GM12878 (cell line): ENCODE data around the gene FBXO7.

Experiments used
- BHLHE40 ChIP-seq, 2 experiments: fragments of 450-650 bp in 1 of 2; IDR thresholded peaks; 2 replicates each; pipeline ENCODE4 v1.6.1; 2011 to 2017; ENCODE audit warnings: low read depth in 2 of 2, borderline replicate concordance in 1 of 2, improper control_type of control experiment in 1 of 2, low read length in 1 of 2, mild to moderate bottlenecking in 1 of 2
- CREB1 ChIP-seq: IDR thresholded peaks from 2 replicates; pipeline ENCODE4 v1.6.1; 2012; ENCODE audit warnings: low read depth, mild to moderate bottlenecking, inconsistent platforms
- EZH2 ChIP-seq: IDR thresholded peaks from 2 replicates; pipeline ENCODE4 v1.6.1; 2012; ENCODE audit warnings: low read depth, mild to moderate bottlenecking, control low read depth, inconsistent platforms, low read length, borderline replicate concordance; ENCODE audit not compliant: control insufficient read depth
- YY1 ChIP-seq: IDR thresholded peaks from 2 replicates; pipeline ENCODE4 v1.6.1; 2011; ENCODE audit warnings: low read depth, mild to moderate bottlenecking, low read length
- TF ChIP-seq, protein P1 (sequence below), 3 experiments: IDR thresholded peaks in 2 of 3; conservative IDR thresholded peaks in 1 of 3; 2 replicates each; pipeline ENCODE4 v1.5.1; 2011; ENCODE audit warnings: low read depth in 3 of 3, low read length in 3 of 3, mild to moderate bottlenecking in 3 of 3, control low read depth in 2 of 3, moderate library complexity in 2 of 3, inconsistent platforms in 1 of 3, mixed read lengths in 1 of 3; ENCODE audit not compliant: control insufficient read depth in 2 of 3, insufficient read depth in 1 of 3; ENCODE audit errors: extremely low read depth in 1 of 3

DNA sequence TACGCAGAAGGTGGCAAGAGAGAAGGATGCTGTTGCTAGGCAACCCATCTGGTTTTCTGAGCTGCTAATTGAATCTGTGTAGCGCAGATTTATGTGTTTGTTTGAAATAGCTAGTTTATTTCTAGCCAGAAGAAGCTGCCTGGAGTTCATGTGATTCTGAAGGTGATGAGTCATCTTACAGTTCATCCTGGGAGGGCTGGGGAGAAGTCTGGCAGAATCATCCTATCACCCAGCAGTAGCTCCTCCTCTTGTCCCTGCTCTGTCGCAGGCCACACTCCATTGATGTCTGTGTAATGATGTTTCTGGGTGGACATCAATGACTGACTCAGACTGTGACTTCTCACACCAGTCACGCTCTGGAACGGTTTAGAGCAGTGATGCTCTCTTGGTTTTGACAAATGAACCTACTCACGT is 4.8 kb upstream of the FBXO7 start:
- no peak for TF ChIP-seq CREB1
- no peak for TF ChIP-seq BHLHE40 (IDR thresholded peaks at IDR 0.05; ENCODE audit: borderline replicate concordance in 1 of 2, low read depth in 2 of 2, low read length in 1 of 2)
- no peak for TF ChIP-seq YY1
- TF ChIP-seq, protein P1, sequence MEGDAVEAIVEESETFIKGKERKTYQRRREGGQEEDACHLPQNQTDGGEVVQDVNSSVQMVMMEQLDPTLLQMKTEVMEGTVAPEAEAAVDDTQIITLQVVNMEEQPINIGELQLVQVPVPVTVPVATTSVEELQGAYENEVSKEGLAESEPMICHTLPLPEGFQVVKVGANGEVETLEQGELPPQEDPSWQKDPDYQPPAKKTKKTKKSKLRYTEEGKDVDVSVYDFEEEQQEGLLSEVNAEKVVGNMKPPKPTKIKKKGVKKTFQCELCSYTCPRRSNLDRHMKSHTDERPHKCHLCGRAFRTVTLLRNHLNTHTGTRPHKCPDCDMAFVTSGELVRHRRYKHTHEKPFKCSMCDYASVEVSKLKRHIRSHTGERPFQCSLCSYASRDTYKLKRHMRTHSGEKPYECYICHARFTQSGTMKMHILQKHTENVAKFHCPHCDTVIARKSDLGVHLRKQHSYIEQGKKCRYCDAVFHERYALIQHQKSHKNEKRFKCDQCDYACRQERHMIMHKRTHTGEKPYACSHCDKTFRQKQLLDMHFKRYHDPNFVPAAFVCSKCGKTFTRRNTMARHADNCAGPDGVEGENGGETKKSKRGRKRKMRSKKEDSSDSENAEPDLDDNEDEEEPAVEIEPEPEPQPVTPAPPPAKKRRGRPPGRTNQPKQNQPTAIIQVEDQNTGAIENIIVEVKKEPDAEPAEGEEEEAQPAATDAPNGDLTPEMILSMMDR (IDR thresholded peaks at IDR 0.05 in 2 of 3, conservative IDR thresholded peaks at IDR 0.05 in 1 of 3; ENCODE audit: control insufficient read depth in 2 of 3, extremely low read depth in 1 of 3, insufficient read depth in 1 of 3, low read depth in 3 of 3, low read length in 3 of 3), result no peak
- TF ChIP-seq EZH2, result no peak
